Esophagus muscularis mucosa (tissue), 4 donors: ENCODE measurements around the gene F2R. TPM values are rescaled to one million over a fixed set of nuclear protein-coding genes. Genes with fewer than 3 reads are reported as not detected.
"Not testable (repeated sequence)": the region's sequence is repeated elsewhere in the genome, so short reads cannot be mapped to it uniquely, and the experiment has no call there.

Experiments
- DNase-seq: peaks from one replicate; pipeline ENCODE4 v3.0.0-alpha.2; 2017; ENCODE audit errors: extremely low spot score
- H3K27ac ChIP-seq, 4 donors: fragments of 200-600 bp; sonication (generic); replicated peaks in 1 of 4; 1 replicate in 3 of 4; 2 replicates in 1 of 4; pipeline ENCODE4 v1.5.1; 2016 to 2019; ENCODE audit warnings: mild to moderate bottlenecking in 1 of 4
- H3K27me3 ChIP-seq, 4 donors: fragments of 200-600 bp; sonication (generic); one replicate each; pipeline versions ENCODE4 v1.5.1 to v1.6.0; 2016 to 2019
- H3K36me3 ChIP-seq, 4 donors: fragments of 200-600 bp; sonication (generic); one replicate each; pipeline ENCODE4 v1.5.1; 2016 to 2019
- H3K4me1 ChIP-seq, 4 donors: fragments of 200-600 bp; sonication (generic); one replicate each; pipeline ENCODE4 v1.5.1; 2016 to 2019
- H3K4me3 ChIP-seq, 4 donors: fragments of 200-600 bp; sonication (generic); 1 replicate in 2 of 4; 2 replicates in 2 of 4; pipeline ENCODE4 v1.5.1; 2016 to 2019; ENCODE audit warnings: mild to moderate bottlenecking in 4 of 4, moderate library complexity in 1 of 4
- H3K9me3 ChIP-seq, 4 donors: fragments of 200-600 bp; sonication (generic); 1 replicate in 3 of 4; 2 replicates in 1 of 4; pipeline ENCODE4 v1.5.1; 2016 to 2019
- CTCF ChIP-seq, 3 experiments: fragments of 200-600 bp in 2 of 3; fragments of 450-650 bp in 1 of 3; sonication (generic) in 2 of 3; IDR thresholded peaks; one replicate each; pipeline ENCODE4 v1.5.1; 2017 to 2019; ENCODE audit warnings: antibody characterized with exemption in 3 of 3, mild to moderate bottlenecking in 2 of 3, moderate library complexity in 1 of 3
- EP300 ChIP-seq: sonication (generic); formaldehyde crosslinking; IDR thresholded peaks from one replicate; pipeline ENCODE4 v1.6.1; 2017; ENCODE audit warnings: antibody characterized with exemption
- POLR2A ChIP-seq: fragments of 450-650 bp; IDR thresholded peaks from one replicate; pipeline ENCODE4 v1.6.1; 2017; ENCODE audit warnings: antibody characterized with exemption, moderate library complexity, mild to moderate bottlenecking, low read depth
- POLR2AphosphoS5 ChIP-seq, 2 donors: sonication (generic); formaldehyde crosslinking; IDR thresholded peaks; one replicate each; pipeline ENCODE4 v1.6.1; 2017; ENCODE audit warnings: antibody characterized with exemption in 2 of 2
- WGBS: methylation state at CpG from one replicate; pipeline ENCODE4 v1.1.5; 2018; 5-methylcytosine and 5-hydroxymethylcytosine counted together
- intact Hi-C: fragments of 100-400 bp; cut with DNase I; formaldehyde crosslinking; loops from one replicate; pipeline ENCODE4 v1.15.1; 2023
- total RNA-seq, 4 donors: library from RNA; depleted of rRNA; stranded (reverse); fragments of >200 nt; gene quantifications; one replicate each; pipeline versions ENCODE4 v1.1.0 to v1.2.1, GENCODE V29; 2016

F2R gene
- total RNA-seq, 4 donors from 2014 or later = 12.1 to 14.1 (median 13.9) TPM

GRCh38 chr5:76673125-76673524 lies 42.8 kb upstream of the F2R start:
- no peaks in the 10 kb centered on the region for H3K36me3 ChIP-seq
- H3K4me1 ChIP-seq = peaks cover 0 to 2% (median 0%) of the 10 kb centered on the region in 4 donors
- no peaks in the 10 kb centered on the region for H3K9me3 ChIP-seq
- TF ChIP-seq POLR2A (no peak), CTCF (IDR thresholded peaks at IDR 0.05) (no peak), POLR2AphosphoS5 (IDR thresholded peaks at IDR 0.05) (no peak), EP300 (no peak)
- H3K4me3 ChIP-seq = no peak overlapping the region
- intact Hi-C loops = no loop called here
- no peak for DNase-seq
- H3K27ac ChIP-seq = no peak overlapping the region
- no peaks in the 10 kb centered on the region for H3K27me3 ChIP-seq

- Histone ChIP-seq H3K36me3 (no peaks in the 10 kb centered on the region), H3K9me3 (no peaks in the 10 kb centered on the region), H3K4me3 (no peak overlapping the region), H3K27ac (peak overlapping the region in 3 of 4 donors; percentile 9 to 20 (median 17)), H3K27me3 (no peaks in the 10 kb centered on the region), H3K4me1 (peaks cover 0 to 5% (median 0%) of the 10 kb centered on the region in 4 donors)
- intact Hi-C loops = no loop called here
- DNase-seq = no peak
- 73% methylated on average over 8 of the region's 8 CpGs for WGBS
- TF ChIP-seq EP300 (no peak), POLR2AphosphoS5 (IDR thresholded peaks at IDR 0.05) (peak in 1 of 2 donors; percentile 10)
These were observed 41.4 kb upstream of the F2R start for GRCh38 chr5:76674330-76675066.

GRCh38 chr5:76675364-76675763 lies 40.6 kb upstream of the F2R start:
- Histone ChIP-seq H3K4me3 (no peak overlapping the region), H3K27ac (no peak overlapping the region), H3K27me3 (no peaks in the 10 kb centered on the region), H3K4me1 (peaks cover 0 to 5% (median 0%) of the 10 kb centered on the region in 4 donors), H3K9me3 (no peaks in the 10 kb centered on the region), H3K36me3 (no peaks in the 10 kb centered on the region)
- no peak for DNase-seq
- TF ChIP-seq EP300 = no peak
- TF ChIP-seq POLR2A = no peak
- no peak for TF ChIP-seq CTCF (IDR thresholded peaks at IDR 0.05)
- no peak for TF ChIP-seq POLR2AphosphoS5 (IDR thresholded peaks at IDR 0.05)
- 74% methylated on average over 1 of the region's 1 CpG for WGBS
- intact Hi-C loops = no loop called here

GRCh38 chr5:76677849-76678472 lies 38.0 kb upstream of the F2R start:
- no peak for DNase-seq
- Histone ChIP-seq H3K27me3 (no peaks in the 10 kb centered on the region), H3K27ac (peak overlapping the region in 1 of 4 donors; percentile 7), H3K4me1 (peaks cover 0 to 5% (median 0%) of the 10 kb centered on the region in 4 donors), H3K4me3 (no peak overlapping the region), H3K36me3 (no peaks in the 10 kb centered on the region), H3K9me3 (no peaks in the 10 kb centered on the region)
- TF ChIP-seq CTCF (IDR thresholded peaks at IDR 0.05) (no peak), POLR2A (no peak), EP300 (no peak), POLR2AphosphoS5 (IDR thresholded peaks at IDR 0.05) (no peak)
- WGBS = 96% methylated on average over 8 of the region's 8 CpGs
- intact Hi-C loops = no loop called here

GRCh38 chr5:76679231-76679630 lies 36.7 kb upstream of the F2R start:
- 56% methylated on average over 3 of the region's 3 CpGs for WGBS
- H3K4me1 ChIP-seq = peaks cover 0 to 5% (median 0%) of the 10 kb centered on the region in 4 donors
- H3K27me3 ChIP-seq = no peaks in the 10 kb centered on the region
- no peak for TF ChIP-seq POLR2AphosphoS5 (IDR thresholded peaks at IDR 0.05)
- TF ChIP-seq CTCF (IDR thresholded peaks at IDR 0.05) = no peak
- TF ChIP-seq POLR2A = no peak
- no peak for TF ChIP-seq EP300
- DNase-seq = no peak
- H3K36me3 ChIP-seq = no peaks in the 10 kb centered on the region
- intact Hi-C loops = no loop called here
- H3K4me3 ChIP-seq = no peak overlapping the region
- H3K9me3 ChIP-seq = no peaks in the 10 kb centered on the region
- peak overlapping the region in 1 of 4 donors; percentile 19 for H3K27ac ChIP-seq

GRCh38 chr5:76680826-76681225 lies 35.1 kb upstream of the F2R start:
- 93% methylated on average over 4 of the region's 4 CpGs for WGBS
- H3K27ac ChIP-seq = not testable (repeated sequence)

More at GRCh38 chr5:76680826-76681225, 35.1 kb upstream of the F2R start:
- H3K36me3 ChIP-seq, H3K9me3 ChIP-seq, H3K4me3 ChIP-seq, intact Hi-C loops, H3K4me1 ChIP-seq, DNase-seq, H3K27me3 ChIP-seq: not testable (repeated sequence)
